Right lobe of liver (tissue), 4 donors: ENCODE data around the gene TSPO.

Source experiments
- CTCF ChIP-seq, 4 donors: fragments of 200-600 bp in 3 of 4; fragments of 450-650 bp in 1 of 4; IDR thresholded peaks; one replicate each; pipeline versions ENCODE4 v1.5.1 to v1.8.0; 2016 to 2022; ENCODE audit warnings: antibody characterized with exemption in 4 of 4, mild to moderate bottlenecking in 2 of 4
- POLR2A ChIP-seq: fragments of 450-650 bp; IDR thresholded peaks from one replicate; pipeline ENCODE4 v1.6.1; 2017; ENCODE audit warnings: antibody characterized with exemption, mild to moderate bottlenecking
- donor health status: DM: no; HTN: no; CAD: no.
- donor health status: DM: no; HTN: no; CAD: no.
- donor health status: DM: no; HTN: yes; CAD: no.

- TF ChIP-seq CTCF (IDR thresholded peaks at IDR 0.05) (peak in 2 of 4 donors; percentile 9 to 22), POLR2A (no peak)
These were observed 8.3 kb downstream of the TSPO start for GRCh38 chr22:43159484-43160178.
